Measurements from ENCODE around the gene EPHB1.

- TF ChIP-seq SIN3A (IDR thresholded peaks at IDR 0.05; ENCODE audit: low read depth) (no peak), CTCF (IDR thresholded peaks at IDR 0.05 in 2 of 3, conservative IDR thresholded peaks at IDR 0.05 in 1 of 3; ENCODE audit: borderline replicate concordance in 1 of 3, insufficient read depth in 1 of 3, low read depth in 2 of 3, low read length in 2 of 3) (no peak)
These were observed 181.9 kb downstream of the EPHB1 start for GRCh38 chr3:134976948-134977347.

All from HCT116 (cell line).